ENCODE results near the gene NUDT4.

Gene NUDT4

GRCh38 chr12:93443576-93443975 lies 65.9 kb downstream of the NUDT4 start:
- CTCF ChIA-PET: no interaction called here
- no peak for TF ChIP-seq CTCF (conservative IDR thresholded peaks at IDR 0.05; ENCODE audit: low read depth)
- no peak for DNase-seq (ENCODE audit: low spot score)
- H3K27ac ChIP-seq: no peak overlapping the region
- POLR2A ChIA-PET (ENCODE audit: low non-redundant PET): no interaction called here

GRCh38 chr12:93447555-93448290 lies 70.0 kb downstream of the NUDT4 start:
- TF ChIP-seq CTCF (conservative IDR thresholded peaks at IDR 0.05; ENCODE audit: low read depth): no peak
- CTCF ChIA-PET: no interaction called here
- POLR2A ChIA-PET (ENCODE audit: low non-redundant PET): no interaction called here
- DNase-seq (ENCODE audit: low spot score): no peak
- H3K27ac ChIP-seq: no peak overlapping the region

GRCh38 chr12:93448796-93449195 lies 71.1 kb downstream of the NUDT4 start:
- ChIA-PET POLR2A (ENCODE audit: low non-redundant PET) (no interaction called here), CTCF (no interaction called here)
- H3K27ac ChIP-seq: no peak overlapping the region
- DNase-seq (ENCODE audit: low spot score): no peak
- no peak for TF ChIP-seq CTCF (conservative IDR thresholded peaks at IDR 0.05; ENCODE audit: low read depth)

GRCh38 chr12:93449277-93449676 lies 71.6 kb downstream of the NUDT4 start:
- no peak for TF ChIP-seq CTCF (conservative IDR thresholded peaks at IDR 0.05; ENCODE audit: low read depth)
- CTCF ChIA-PET: no interaction called here
- no peak overlapping the region for H3K27ac ChIP-seq
- POLR2A ChIA-PET (ENCODE audit: low non-redundant PET): no interaction called here
- no peak for DNase-seq (ENCODE audit: low spot score)

- DNase-seq (ENCODE audit: low spot score): no peak
- H3K27ac ChIP-seq: no peak overlapping the region
- TF ChIP-seq CTCF (conservative IDR thresholded peaks at IDR 0.05; ENCODE audit: low read depth): no peak
- ChIA-PET CTCF (no interaction called here), POLR2A (ENCODE audit: low non-redundant PET) (no interaction called here)
Observed at GRCh38 chr12:93451423-93452158, 73.9 kb downstream of the NUDT4 start.

GRCh38 chr12:93453633-93454032 lies 75.9 kb downstream of the NUDT4 start:
- DNase-seq (ENCODE audit: low spot score): no peak
- ChIA-PET CTCF (no interaction called here), POLR2A (ENCODE audit: low non-redundant PET) (no interaction called here)
- no peak overlapping the region for H3K27ac ChIP-seq
- no peak for TF ChIP-seq CTCF (conservative IDR thresholded peaks at IDR 0.05; ENCODE audit: low read depth)
